Gastroesophageal sphincter (tissue), 3 donors: ENCODE measurements around the gene SMKR1.

ENCODE experiments used
- CTCF ChIP-seq, 4 experiments: fragments of 200-600 bp in 2 of 4; fragments of 450-650 bp in 2 of 4; sonication (generic) in 1 of 4; IDR thresholded peaks; one replicate each; pipeline ENCODE4 v1.5.1; 2017 to 2019; ENCODE audit warnings: antibody characterized with exemption in 4 of 4, mild to moderate bottlenecking in 2 of 4, moderate library complexity in 2 of 4
- EP300 ChIP-seq: sonication (generic); formaldehyde crosslinking; IDR thresholded peaks from one replicate; pipeline ENCODE4 v1.6.1; 2017; ENCODE audit warnings: antibody characterized with exemption, mild to moderate bottlenecking
- POLR2A ChIP-seq, 2 donors: fragments of 450-650 bp; IDR thresholded peaks; one replicate each; pipeline ENCODE4 v1.6.1; 2017; ENCODE audit warnings: antibody characterized with exemption in 2 of 2, mild to moderate bottlenecking in 2 of 2, moderate library complexity in 1 of 2
- POLR2AphosphoS5 ChIP-seq: sonication (generic); formaldehyde crosslinking; IDR thresholded peaks from one replicate; pipeline ENCODE4 v1.6.1; 2017; ENCODE audit warnings: antibody characterized with exemption

GRCh38 chr7:129525225-129525862 is 23.0 kb downstream of the SMKR1 start:
- TF ChIP-seq CTCF (IDR thresholded peaks at IDR 0.05) (no peak), EP300 (no peak), POLR2A (IDR thresholded peaks at IDR 0.05) (no peak), POLR2AphosphoS5 (no peak)
